Type B pancreatic cell (in vitro differentiated cells): ENCODE data around the gene TAS1R3. TPM values are rescaled to one million over a fixed set of nuclear protein-coding genes. Genes with fewer than 3 reads are reported as not detected.

Experiments
- DNase-seq: peaks from one replicate; pipeline ENCODE4 v3.0.0; 2021; ENCODE audit warnings: mixed read lengths; ENCODE audit not compliant: unreplicated experiment; ENCODE audit errors: extremely low spot score
- H3K27ac Mint-ChIP-seq: 2 replicates; pipeline ENCODE4 v1.8.0; 2021; ENCODE audit warnings: mild to moderate bottlenecking, mixed read lengths
- H3K27me3 Mint-ChIP-seq: 2 replicates; pipeline ENCODE4 v1.8.0; 2021; ENCODE audit warnings: mixed read lengths
- H3K36me3 Mint-ChIP-seq: 2 replicates; pipeline ENCODE4 v1.8.0; 2021; ENCODE audit warnings: mixed read lengths
- H3K4me1 Mint-ChIP-seq: one replicate; pipeline ENCODE4 v1.8.0; 2021; ENCODE audit warnings: mixed read lengths; ENCODE audit not compliant: unreplicated experiment
- H3K4me3 Mint-ChIP-seq: 2 replicates; pipeline ENCODE4 v1.8.0; 2021; ENCODE audit warnings: mild to moderate bottlenecking, mixed read lengths
- H3K9me3 Mint-ChIP-seq: 2 replicates; pipeline ENCODE4 v1.8.0; 2021; ENCODE audit warnings: mixed read lengths
- total RNA-seq: library from RNA; stranded (reverse); gene quantifications from 2 replicates; pipeline ENCODE4 v1.2.1, GENCODE V29; 2021; ENCODE audit warnings: low replicate concordance
- TF ChIP-seq, protein P1 (sequence below): fragments of 200-600 bp; sonication (generic); conservative IDR thresholded peaks from 2 replicates; pipeline ENCODE4 v1.5.0; 2021; ENCODE audit warnings: antibody characterized with exemption, mild to moderate bottlenecking

The TAS1R3 gene
- total RNA-seq, 1 donor from 2014 or later: 0.89 TPM

DNA sequence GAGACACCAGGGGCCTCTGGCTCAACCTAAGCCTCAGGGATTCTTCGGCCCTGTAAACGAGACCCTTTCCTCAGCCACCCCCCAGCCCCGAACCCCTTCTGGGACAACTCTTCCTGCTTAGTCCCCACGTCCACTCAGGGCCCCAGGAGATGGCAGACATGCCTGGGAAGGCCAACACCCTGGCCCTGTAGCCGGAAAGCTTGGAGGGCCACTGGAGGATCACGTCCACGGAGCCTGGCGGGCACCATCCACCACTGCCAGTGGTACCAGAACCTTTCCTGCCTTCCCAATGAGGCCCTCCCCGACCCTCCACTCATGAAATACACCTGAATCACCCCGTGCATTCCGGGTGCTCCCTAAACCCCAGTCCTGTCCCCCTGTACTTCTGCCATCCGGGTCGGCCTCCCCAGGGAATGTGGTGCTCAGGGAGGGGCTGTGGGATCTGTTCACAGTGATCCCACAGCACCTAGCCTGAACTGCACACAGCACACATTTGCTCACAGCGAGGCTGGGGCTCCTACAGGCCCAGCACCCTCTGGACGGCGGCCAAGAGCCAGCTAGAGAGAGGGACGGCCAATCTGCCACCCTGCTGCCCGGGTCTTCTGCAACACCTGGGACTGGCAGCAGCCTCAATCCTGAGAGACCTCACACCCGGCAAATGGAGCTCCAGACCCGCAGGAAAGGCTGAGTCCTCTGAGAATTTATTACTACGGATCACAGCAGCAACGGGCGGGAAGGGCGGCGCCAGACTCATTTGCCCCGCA is 42.2 kb downstream of the TAS1R3 start:
- H3K4me1 Mint-ChIP-seq: peaks cover 4% of the 10 kb centered on the region
- H3K36me3 Mint-ChIP-seq: peaks cover 4% of the 10 kb centered on the region
- no peaks in the 10 kb centered on the region for H3K9me3 Mint-ChIP-seq
- TF ChIP-seq, protein P1, sequence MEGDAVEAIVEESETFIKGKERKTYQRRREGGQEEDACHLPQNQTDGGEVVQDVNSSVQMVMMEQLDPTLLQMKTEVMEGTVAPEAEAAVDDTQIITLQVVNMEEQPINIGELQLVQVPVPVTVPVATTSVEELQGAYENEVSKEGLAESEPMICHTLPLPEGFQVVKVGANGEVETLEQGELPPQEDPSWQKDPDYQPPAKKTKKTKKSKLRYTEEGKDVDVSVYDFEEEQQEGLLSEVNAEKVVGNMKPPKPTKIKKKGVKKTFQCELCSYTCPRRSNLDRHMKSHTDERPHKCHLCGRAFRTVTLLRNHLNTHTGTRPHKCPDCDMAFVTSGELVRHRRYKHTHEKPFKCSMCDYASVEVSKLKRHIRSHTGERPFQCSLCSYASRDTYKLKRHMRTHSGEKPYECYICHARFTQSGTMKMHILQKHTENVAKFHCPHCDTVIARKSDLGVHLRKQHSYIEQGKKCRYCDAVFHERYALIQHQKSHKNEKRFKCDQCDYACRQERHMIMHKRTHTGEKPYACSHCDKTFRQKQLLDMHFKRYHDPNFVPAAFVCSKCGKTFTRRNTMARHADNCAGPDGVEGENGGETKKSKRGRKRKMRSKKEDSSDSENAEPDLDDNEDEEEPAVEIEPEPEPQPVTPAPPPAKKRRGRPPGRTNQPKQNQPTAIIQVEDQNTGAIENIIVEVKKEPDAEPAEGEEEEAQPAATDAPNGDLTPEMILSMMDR: no peak
- H3K27me3 Mint-ChIP-seq: peaks cover 3% of the 10 kb centered on the region
- peak overlapping the region; percentile 97 for H3K4me3 Mint-ChIP-seq
- H3K27ac Mint-ChIP-seq: no peak overlapping the region
- DNase-seq: no peak

DNA sequence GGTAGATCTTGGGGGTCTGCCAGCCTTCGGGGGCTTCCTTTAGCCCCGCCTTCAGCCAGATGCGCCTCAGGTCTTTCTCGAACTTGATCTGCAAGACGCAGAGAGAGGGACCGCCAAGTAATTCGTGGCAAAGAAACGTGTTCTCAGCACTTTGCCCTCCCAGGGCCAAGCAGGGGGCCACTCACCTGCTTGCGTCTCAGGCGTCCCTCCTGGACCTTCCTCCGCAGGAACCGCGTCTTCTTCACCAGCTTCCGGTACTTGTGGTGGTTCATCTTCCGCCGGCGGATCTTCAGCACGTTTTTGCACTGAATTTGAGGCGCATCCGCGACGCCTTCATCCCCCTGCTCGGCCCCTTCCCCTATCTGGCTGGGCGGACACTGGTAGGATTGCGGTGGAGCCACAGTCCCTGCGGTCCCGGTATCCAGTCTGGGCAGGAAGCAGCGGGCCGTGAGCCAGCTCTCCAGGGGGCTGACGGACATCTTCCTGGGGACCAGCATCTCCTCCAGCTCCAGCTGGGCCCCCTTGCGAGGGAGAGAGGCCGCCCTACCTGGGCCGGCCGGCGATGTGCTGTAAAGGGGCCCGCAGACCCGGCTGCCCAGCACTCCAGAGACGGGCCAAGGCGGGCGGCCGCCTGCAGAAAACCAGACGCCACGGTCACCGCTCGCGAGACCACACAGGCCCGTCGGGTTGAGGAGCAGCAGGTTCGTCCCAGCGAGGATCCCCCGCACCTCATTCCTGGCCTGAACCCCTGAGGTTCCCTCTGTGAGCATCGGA is 42.9 kb downstream of the TAS1R3 start:
- no peak for DNase-seq
- H3K4me1 Mint-ChIP-seq: peaks cover 4% of the 10 kb centered on the region
- no peaks in the 10 kb centered on the region for H3K9me3 Mint-ChIP-seq
- peaks cover 3% of the 10 kb centered on the region for H3K27me3 Mint-ChIP-seq
- TF ChIP-seq, protein P1: no peak
- H3K36me3 Mint-ChIP-seq: peaks cover 4% of the 10 kb centered on the region
- no peak overlapping the region for H3K27ac Mint-ChIP-seq
- H3K4me3 Mint-ChIP-seq: peak overlapping the region; percentile 97

DNA sequence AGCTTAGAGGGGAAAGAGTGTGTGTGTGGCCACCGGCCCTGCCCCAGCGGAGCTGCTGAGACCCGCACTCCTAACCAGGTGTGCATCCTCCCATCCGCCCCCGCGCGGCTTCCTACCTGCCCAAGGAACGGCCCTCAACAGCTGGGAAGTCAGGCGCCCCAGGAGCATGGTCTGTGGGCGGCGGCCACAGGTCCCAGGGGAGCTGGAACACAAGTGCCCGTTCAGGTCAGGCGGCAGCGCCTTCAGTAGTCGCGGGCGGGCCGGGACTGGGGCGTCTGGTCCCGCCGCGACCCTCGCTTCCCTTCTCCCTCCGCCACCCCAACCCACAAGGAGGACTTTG is 43.5 kb downstream of the TAS1R3 start:
- Mint-ChIP-seq H3K9me3 (no peaks in the 10 kb centered on the region), H3K36me3 (peaks cover 4% of the 10 kb centered on the region), H3K4me1 (peaks cover 4% of the 10 kb centered on the region), H3K27ac (no peak overlapping the region), H3K27me3 (peaks cover 3% of the 10 kb centered on the region), H3K4me3 (peak overlapping the region; percentile 97)
- DNase-seq: peak; percentile 72
- TF ChIP-seq, protein P1: no peak

DNA sequence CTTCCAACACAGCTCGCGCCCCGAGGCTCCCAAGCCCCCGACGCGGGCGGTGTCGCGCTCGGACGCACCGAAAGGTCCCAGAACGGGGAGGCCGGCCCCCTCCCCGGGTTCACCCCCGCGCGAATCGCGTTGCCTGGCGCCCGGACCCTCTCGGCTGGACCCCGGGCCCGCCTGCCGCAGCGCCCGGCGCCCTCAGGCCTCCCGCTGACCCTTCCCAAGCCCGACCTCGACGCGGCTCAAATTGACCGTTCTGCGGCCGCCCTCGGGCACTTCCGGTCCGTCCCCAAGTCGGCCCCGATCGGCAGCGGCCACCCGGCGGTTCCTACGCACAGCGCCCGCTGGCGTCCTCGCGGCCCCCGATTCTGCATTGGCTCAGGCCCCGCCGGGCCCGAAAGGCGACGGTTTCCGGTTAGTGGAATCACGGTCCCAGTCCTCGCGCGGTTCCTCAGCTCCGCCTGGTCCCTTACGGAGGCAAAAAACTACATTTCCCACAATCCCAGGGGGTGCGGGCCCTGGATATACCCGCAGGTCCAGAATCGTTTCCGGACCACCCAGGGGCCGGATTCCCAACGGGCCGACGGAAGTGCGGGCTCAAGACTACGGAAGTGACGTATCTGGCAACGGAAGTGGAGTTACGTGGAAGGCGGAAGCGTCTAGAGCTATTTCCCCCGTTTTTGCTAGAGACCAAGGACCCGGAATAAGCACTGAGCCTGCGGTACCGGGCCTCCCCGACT is 44.0 kb downstream of the TAS1R3 start, which contains the start of gene AURKAIP1:
Gene AURKAIP1, minus strand, starts transcription at position 279 of the 734 bp plus-strand sequence. CDS start 451 bp downstream, outside the sequence.
- H3K9me3 Mint-ChIP-seq: no peaks in the 10 kb centered on the region
- TF ChIP-seq, protein P1: peak; percentile 53
- peaks cover 4% of the 10 kb centered on the region for H3K4me1 Mint-ChIP-seq
- peaks cover 4% of the 10 kb centered on the region for H3K36me3 Mint-ChIP-seq
- peak within 1 kb of the TSS; percentile 97 for H3K4me3 Mint-ChIP-seq
- peaks cover 3% of the 10 kb centered on the region for H3K27me3 Mint-ChIP-seq
- peak; percentile 98 for DNase-seq
- peak within 1 kb of the TSS; percentile 97 for H3K27ac Mint-ChIP-seq

DNA sequence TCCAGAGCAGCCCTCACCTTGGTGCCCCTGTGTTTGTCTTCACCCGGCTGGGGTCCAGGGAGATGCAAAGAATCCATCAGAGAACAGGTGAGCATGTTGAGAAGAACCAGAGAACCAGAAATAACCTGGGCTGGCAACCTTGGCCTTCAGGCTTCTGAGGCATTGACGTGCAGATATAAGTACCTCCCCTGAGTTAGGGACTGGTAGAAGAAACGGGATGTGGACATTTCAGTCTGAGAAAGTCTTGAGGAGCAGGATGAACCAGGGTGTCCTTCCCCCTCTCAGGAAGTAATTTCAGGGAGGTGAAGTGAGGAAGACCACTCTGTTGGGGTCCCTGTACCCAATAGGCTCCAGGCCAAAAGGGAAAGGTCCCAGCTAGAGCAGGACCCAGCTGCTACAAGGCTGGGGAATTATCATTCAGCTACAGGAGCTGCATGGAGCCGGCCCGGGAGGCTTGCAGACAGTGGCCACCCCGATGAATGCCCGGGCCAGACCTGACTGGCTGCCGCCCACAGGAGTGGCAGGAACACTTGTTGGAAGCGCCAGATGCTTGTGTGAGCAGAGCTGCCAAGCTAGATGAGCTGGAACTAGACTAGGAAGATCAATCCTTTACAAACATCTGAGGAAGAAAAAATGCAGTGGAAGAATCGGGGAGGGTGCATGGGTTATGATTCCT is 45.6 kb downstream of the TAS1R3 start:
- TF ChIP-seq, protein P1: no peak
- no peak overlapping the region for H3K4me3 Mint-ChIP-seq
- H3K9me3 Mint-ChIP-seq: no peaks in the 10 kb centered on the region
- H3K27me3 Mint-ChIP-seq: peaks cover 3% of the 10 kb centered on the region
- DNase-seq: no peak
- peaks cover 4% of the 10 kb centered on the region for H3K4me1 Mint-ChIP-seq
- H3K27ac Mint-ChIP-seq: peak overlapping the region; percentile 97
- H3K36me3 Mint-ChIP-seq: peaks cover 4% of the 10 kb centered on the region
